ENCODE results near the gene NOP10.
"Not testable (repeated sequence)": the region's sequence is repeated elsewhere in the genome, so short reads cannot be mapped to it uniquely, and the experiment has no call there.

The NOP10 gene

GRCh38 chr15:34358948-34359347 lies 16.0 kb upstream of the NOP10 start:
- H3K9me3 ChIP-seq (ENCODE audit: control insufficient read depth, insufficient read depth, low read length), result no peaks in the 10 kb centered on the region
- WGBS (ENCODE audit: insufficient coverage, insufficient read length), result no CpG with 5 or more reads among the region's 4 CpGs
- no peaks in the 10 kb centered on the region for H3K4me1 ChIP-seq (ENCODE audit: control insufficient read depth, insufficient read depth, low read length)
- H3K27ac ChIP-seq (ENCODE audit: low read length), result no peak overlapping the region
- H3K4me3 ChIP-seq (ENCODE audit: low read length), result no peak overlapping the region
- no peak for DNase-seq (ENCODE audit: low read depth, low spot score)
- peaks cover 18% of the 10 kb centered on the region for H3K36me3 ChIP-seq (ENCODE audit: control insufficient read depth, insufficient read depth, low read length)
- H3K27me3 ChIP-seq (ENCODE audit: control insufficient read depth, insufficient read depth, low read length), result no peaks in the 10 kb centered on the region

GRCh38 chr15:34358367-34358766 lies 15.4 kb upstream of the NOP10 start:
- peaks cover 18% of the 10 kb centered on the region for H3K36me3 ChIP-seq (ENCODE audit: control insufficient read depth, insufficient read depth, low read length)
- H3K4me3 ChIP-seq (ENCODE audit: low read length), result no peak overlapping the region
- H3K27me3 ChIP-seq (ENCODE audit: control insufficient read depth, insufficient read depth, low read length), result no peaks in the 10 kb centered on the region
- no CpG with 5 or more reads among the region's 3 CpGs for WGBS (ENCODE audit: insufficient coverage, insufficient read length)
- no peaks in the 10 kb centered on the region for H3K4me1 ChIP-seq (ENCODE audit: control insufficient read depth, insufficient read depth, low read length)
- H3K27ac ChIP-seq (ENCODE audit: low read length), result no peak overlapping the region
- DNase-seq (ENCODE audit: low read depth, low spot score), result no peak
- no peaks in the 10 kb centered on the region for H3K9me3 ChIP-seq (ENCODE audit: control insufficient read depth, insufficient read depth, low read length)

GRCh38 chr15:34357653-34358052 lies 14.7 kb upstream of the NOP10 start:
- H3K27me3 ChIP-seq (ENCODE audit: control insufficient read depth, insufficient read depth, low read length), result no peaks in the 10 kb centered on the region
- H3K4me3 ChIP-seq (ENCODE audit: low read length), result no peak overlapping the region
- no peak overlapping the region for H3K27ac ChIP-seq (ENCODE audit: low read length)
- H3K4me1 ChIP-seq (ENCODE audit: control insufficient read depth, insufficient read depth, low read length), result no peaks in the 10 kb centered on the region
- peaks cover 15% of the 10 kb centered on the region for H3K36me3 ChIP-seq (ENCODE audit: control insufficient read depth, insufficient read depth, low read length)
- no peak for DNase-seq (ENCODE audit: low read depth, low spot score)
- WGBS (ENCODE audit: insufficient coverage, insufficient read length), result no CpG with 5 or more reads among the region's 1 CpG
- H3K9me3 ChIP-seq (ENCODE audit: control insufficient read depth, insufficient read depth, low read length), result no peaks in the 10 kb centered on the region

- H3K27me3 ChIP-seq (ENCODE audit: control insufficient read depth, insufficient read depth, low read length), result no peaks in the 10 kb centered on the region
- WGBS (ENCODE audit: insufficient coverage, insufficient read length), result no CpG with 5 or more reads among the region's 9 CpGs
- no peaks in the 10 kb centered on the region for H3K9me3 ChIP-seq (ENCODE audit: control insufficient read depth, insufficient read depth, low read length)
- no peak for DNase-seq (ENCODE audit: low read depth, low spot score)
- H3K27ac ChIP-seq (ENCODE audit: low read length), result no peak overlapping the region
- peaks cover 8% of the 10 kb centered on the region for H3K36me3 ChIP-seq (ENCODE audit: control insufficient read depth, insufficient read depth, low read length)
- no peaks in the 10 kb centered on the region for H3K4me1 ChIP-seq (ENCODE audit: control insufficient read depth, insufficient read depth, low read length)
- H3K4me3 ChIP-seq (ENCODE audit: low read length), result no peak overlapping the region
Observed at GRCh38 chr15:34355241-34355640, 12.3 kb upstream of the NOP10 start.

- Histone ChIP-seq H3K4me1 (ENCODE audit: control insufficient read depth, insufficient read depth, low read length) (no peaks in the 10 kb centered on the region), H3K27me3 (ENCODE audit: control insufficient read depth, insufficient read depth, low read length) (no peaks in the 10 kb centered on the region), H3K4me3 (ENCODE audit: low read length) (no peak overlapping the region), H3K36me3 (ENCODE audit: control insufficient read depth, insufficient read depth, low read length) (peaks cover 4% of the 10 kb centered on the region), H3K9me3 (ENCODE audit: control insufficient read depth, insufficient read depth, low read length) (no peaks in the 10 kb centered on the region), H3K27ac (ENCODE audit: low read length) (no peak overlapping the region)
- DNase-seq (ENCODE audit: low read depth, low spot score), result no peak
- no CpG with 5 or more reads among the region's 7 CpGs for WGBS (ENCODE audit: insufficient coverage, insufficient read length)
Observed at GRCh38 chr15:34354286-34354685, 11.3 kb upstream of the NOP10 start.

GRCh38 chr15:34353627-34354026 lies 10.7 kb upstream of the NOP10 start:
- H3K27ac ChIP-seq (ENCODE audit: low read length), result no peak overlapping the region
- H3K4me1 ChIP-seq (ENCODE audit: control insufficient read depth, insufficient read depth, low read length), result no peaks in the 10 kb centered on the region
- DNase-seq (ENCODE audit: low read depth, low spot score), result no peak
- no CpG with 5 or more reads among the region's 2 CpGs for WGBS (ENCODE audit: insufficient coverage, insufficient read length)
- no peaks in the 10 kb centered on the region for H3K27me3 ChIP-seq (ENCODE audit: control insufficient read depth, insufficient read depth, low read length)
- peaks cover 3% of the 10 kb centered on the region for H3K36me3 ChIP-seq (ENCODE audit: control insufficient read depth, insufficient read depth, low read length)
- H3K4me3 ChIP-seq (ENCODE audit: low read length), result no peak overlapping the region
- no peaks in the 10 kb centered on the region for H3K9me3 ChIP-seq (ENCODE audit: control insufficient read depth, insufficient read depth, low read length)

- H3K4me1 ChIP-seq (ENCODE audit: control insufficient read depth, insufficient read depth, low read length); H3K4me3 ChIP-seq (ENCODE audit: low read length); DNase-seq (ENCODE audit: low read depth, low spot score); H3K27me3 ChIP-seq (ENCODE audit: control insufficient read depth, insufficient read depth, low read length); H3K27ac ChIP-seq (ENCODE audit: low read length); H3K9me3 ChIP-seq (ENCODE audit: control insufficient read depth, insufficient read depth, low read length); H3K36me3 ChIP-seq (ENCODE audit: control insufficient read depth, insufficient read depth, low read length): not testable (repeated sequence)
- WGBS (ENCODE audit: insufficient coverage, insufficient read length), result no CpG with 5 or more reads among the region's 12 CpGs
Observed at GRCh38 chr15:34352996-34353395, 10.1 kb upstream of the NOP10 start.

GRCh38 chr15:34349769-34350168 lies 6.8 kb upstream of the NOP10 start:
- peaks cover 2% of the 10 kb centered on the region; the same call in 1 of the 2 replicates for H3K4me1 ChIP-seq (ENCODE audit: control insufficient read depth, insufficient read depth, low read length)
- no peaks in the 10 kb centered on the region for H3K27me3 ChIP-seq (ENCODE audit: control insufficient read depth, insufficient read depth, low read length)
- H3K27ac ChIP-seq (ENCODE audit: low read length), result no peak overlapping the region
- DNase-seq (ENCODE audit: low read depth, low spot score), result no peak
- WGBS (ENCODE audit: insufficient coverage, insufficient read length), result no CpG with 5 or more reads among the region's 4 CpGs
- no peaks in the 10 kb centered on the region for H3K36me3 ChIP-seq (ENCODE audit: control insufficient read depth, insufficient read depth, low read length)
- no peak overlapping the region for H3K4me3 ChIP-seq (ENCODE audit: low read length)
- no peaks in the 10 kb centered on the region for H3K9me3 ChIP-seq (ENCODE audit: control insufficient read depth, insufficient read depth, low read length)

- Histone ChIP-seq H3K4me1 (ENCODE audit: control insufficient read depth, insufficient read depth, low read length) (peaks cover 2% of the 10 kb centered on the region; the same call in 1 of the 2 replicates), H3K27ac (ENCODE audit: low read length) (no peak overlapping the region), H3K27me3 (ENCODE audit: control insufficient read depth, insufficient read depth, low read length) (no peaks in the 10 kb centered on the region), H3K9me3 (ENCODE audit: control insufficient read depth, insufficient read depth, low read length) (no peaks in the 10 kb centered on the region), H3K4me3 (ENCODE audit: low read length) (no peak overlapping the region), H3K36me3 (ENCODE audit: control insufficient read depth, insufficient read depth, low read length) (no peaks in the 10 kb centered on the region)
- DNase-seq (ENCODE audit: low read depth, low spot score), result no peak
- WGBS (ENCODE audit: insufficient coverage, insufficient read length), result no CpG with 5 or more reads among the region's 1 CpG
Observed at GRCh38 chr15:34348735-34349300, 5.9 kb upstream of the NOP10 start.

GRCh38 chr15:34347951-34348638 lies 5.2 kb upstream of the NOP10 start:
- Histone ChIP-seq H3K36me3 (ENCODE audit: control insufficient read depth, insufficient read depth, low read length) (no peaks in the 10 kb centered on the region), H3K27me3 (ENCODE audit: control insufficient read depth, insufficient read depth, low read length) (no peaks in the 10 kb centered on the region), H3K4me1 (ENCODE audit: control insufficient read depth, insufficient read depth, low read length) (peaks cover 2% of the 10 kb centered on the region; the same call in 1 of the 2 replicates), H3K9me3 (ENCODE audit: control insufficient read depth, insufficient read depth, low read length) (no peaks in the 10 kb centered on the region), H3K27ac (ENCODE audit: low read length) (no peak overlapping the region), H3K4me3 (ENCODE audit: low read length) (no peak overlapping the region)
- no CpG with 5 or more reads among the region's 13 CpGs for WGBS (ENCODE audit: insufficient coverage, insufficient read length)
- no peak for DNase-seq (ENCODE audit: low read depth, low spot score)

GRCh38 chr15:34342213-34342736 lies 661 bp downstream of the NOP10 start:
- WGBS (ENCODE audit: insufficient coverage, insufficient read length), result no CpG with 5 or more reads among the region's 26 CpGs
- H3K9me3 ChIP-seq (ENCODE audit: control insufficient read depth, insufficient read depth, low read length); H3K27ac ChIP-seq (ENCODE audit: low read length); DNase-seq (ENCODE audit: low read depth, low spot score); H3K36me3 ChIP-seq (ENCODE audit: control insufficient read depth, insufficient read depth, low read length); H3K27me3 ChIP-seq (ENCODE audit: control insufficient read depth, insufficient read depth, low read length); H3K4me1 ChIP-seq (ENCODE audit: control insufficient read depth, insufficient read depth, low read length): not testable (repeated sequence)
- H3K4me3 ChIP-seq (ENCODE audit: low read length), result peak overlapping the region; percentile 93; the same call in 1 of the 2 replicates

Measured in iPS DF 6.9 (cell line).